ENCODE data around the gene FKBP4.

The FKBP4 gene

GRCh38 chr12:2783936-2784600 is 10.7 kb upstream of the FKBP4 start:
- DNase-seq (ENCODE audit: low read depth): peak; percentile 32

GRCh38 chr12:2785017-2785416 is 9.8 kb upstream of the FKBP4 start:
- DNase-seq (ENCODE audit: low read depth): no peak

- DNase-seq (ENCODE audit: low read depth): no peak
Observed at GRCh38 chr12:2791089-2791488, 3.7 kb upstream of the FKBP4 start.

- no peak for DNase-seq (ENCODE audit: low read depth)
Observed at GRCh38 chr12:2792671-2793500, 1.9 kb upstream of the FKBP4 start.

GRCh38 chr12:2793561-2793960 is 1.2 kb upstream of the FKBP4 start:
- DNase-seq (ENCODE audit: low read depth): no peak

GRCh38 chr12:2794191-2794735 is 507 bp upstream of the FKBP4 start:
- DNase-seq (ENCODE audit: low read depth): no peak

- peak; percentile 67 for DNase-seq (ENCODE audit: low read depth)
Observed at GRCh38 chr12:2795291-2796186, 769 bp downstream of the FKBP4 start.

- DNase-seq (ENCODE audit: low read depth): no peak
Observed at GRCh38 chr12:2796187-2796666, 1.5 kb downstream of the FKBP4 start.

- no peak for DNase-seq (ENCODE audit: low read depth)
Observed at GRCh38 chr12:2797721-2798418, 3.1 kb downstream of the FKBP4 start.

GRCh38 chr12:2800046-2800570 is 5.3 kb downstream of the FKBP4 start:
- DNase-seq (ENCODE audit: low read depth): no peak

- DNase-seq (ENCODE audit: low read depth): no peak
Observed at GRCh38 chr12:2801044-2801783, 6.4 kb downstream of the FKBP4 start.

- no peak for DNase-seq (ENCODE audit: low read depth)
Observed at GRCh38 chr12:2803635-2804392, 9.0 kb downstream of the FKBP4 start.

- DNase-seq (ENCODE audit: low read depth): no peak
Observed at GRCh38 chr12:2804393-2805142, 9.8 kb downstream of the FKBP4 start.

- no peak for DNase-seq (ENCODE audit: low read depth)
Observed at GRCh38 chr12:2805143-2805520, 10.4 kb downstream of the FKBP4 start.

- DNase-seq (ENCODE audit: low read depth): no peak
Observed at GRCh38 chr12:2806700-2807099, 11.9 kb downstream of the FKBP4 start.

GRCh38 chr12:2811801-2812200 is 17.0 kb downstream of the FKBP4 start:
- no peak for DNase-seq (ENCODE audit: low read depth)

GRCh38 chr12:2812290-2813213 is 17.8 kb downstream of the FKBP4 start, which contains the start of gene ITFG2:
ITFG2 (plus strand) TSS chr12:2812668; CDS start chr12:2812761, 93 bp downstream.
- DNase-seq (ENCODE audit: low read depth): peak; percentile 92

Data from activated T-cell treated with anti-CD3 and anti-CD28 coated beads for 1 hour (primary cell).